Fibroblast of skin of right quadriceps (primary cell): ENCODE results near the gene KLHDC10.
"Not testable (repeated sequence)": the region's sequence is repeated elsewhere in the genome, so short reads cannot be mapped to it uniquely, and the experiment has no call there.

Source experiments
- DNase-seq: peaks from one replicate; pipeline ENCODE4 v3.0.0-alpha.2; 2013

KLHDC10 gene

DNA sequence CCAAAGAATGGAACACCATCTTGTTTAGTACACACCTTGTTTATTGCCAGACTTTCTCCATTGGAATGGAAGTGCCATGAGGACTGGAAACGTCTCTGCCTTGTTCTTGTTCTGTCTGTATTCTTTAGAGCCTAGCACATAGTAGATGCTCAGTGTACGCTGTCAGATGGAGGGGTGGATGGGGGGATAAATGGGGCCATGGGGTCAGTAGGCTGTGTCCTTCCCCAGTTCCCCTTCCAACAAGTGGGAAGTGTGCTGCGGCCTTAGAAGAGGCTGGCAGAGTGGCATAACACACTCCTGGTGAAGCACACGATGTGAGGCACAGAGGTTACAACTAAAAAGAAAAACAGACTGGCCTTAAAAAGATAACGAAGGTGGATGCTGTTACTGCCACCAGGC lies 73.0 kb downstream of the KLHDC10 start:
- no peak for DNase-seq

DNA sequence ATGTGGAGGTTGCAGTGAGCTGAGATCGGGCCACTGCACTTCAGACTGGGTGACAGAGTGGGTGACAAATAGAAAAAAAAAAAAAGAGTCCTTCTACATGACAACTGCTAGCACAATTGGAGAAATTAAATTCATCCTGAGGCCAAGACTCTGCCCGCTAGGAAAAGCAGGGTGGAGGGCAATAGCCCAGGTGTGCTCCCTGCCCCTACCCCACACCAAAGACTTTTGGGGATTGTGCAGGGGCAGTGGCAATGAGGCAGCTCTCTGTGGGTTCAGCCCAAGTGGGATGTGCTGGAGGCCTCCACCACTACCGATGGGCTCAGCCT lies 73.6 kb downstream of the KLHDC10 start:
- DNase-seq = no peak

DNA sequence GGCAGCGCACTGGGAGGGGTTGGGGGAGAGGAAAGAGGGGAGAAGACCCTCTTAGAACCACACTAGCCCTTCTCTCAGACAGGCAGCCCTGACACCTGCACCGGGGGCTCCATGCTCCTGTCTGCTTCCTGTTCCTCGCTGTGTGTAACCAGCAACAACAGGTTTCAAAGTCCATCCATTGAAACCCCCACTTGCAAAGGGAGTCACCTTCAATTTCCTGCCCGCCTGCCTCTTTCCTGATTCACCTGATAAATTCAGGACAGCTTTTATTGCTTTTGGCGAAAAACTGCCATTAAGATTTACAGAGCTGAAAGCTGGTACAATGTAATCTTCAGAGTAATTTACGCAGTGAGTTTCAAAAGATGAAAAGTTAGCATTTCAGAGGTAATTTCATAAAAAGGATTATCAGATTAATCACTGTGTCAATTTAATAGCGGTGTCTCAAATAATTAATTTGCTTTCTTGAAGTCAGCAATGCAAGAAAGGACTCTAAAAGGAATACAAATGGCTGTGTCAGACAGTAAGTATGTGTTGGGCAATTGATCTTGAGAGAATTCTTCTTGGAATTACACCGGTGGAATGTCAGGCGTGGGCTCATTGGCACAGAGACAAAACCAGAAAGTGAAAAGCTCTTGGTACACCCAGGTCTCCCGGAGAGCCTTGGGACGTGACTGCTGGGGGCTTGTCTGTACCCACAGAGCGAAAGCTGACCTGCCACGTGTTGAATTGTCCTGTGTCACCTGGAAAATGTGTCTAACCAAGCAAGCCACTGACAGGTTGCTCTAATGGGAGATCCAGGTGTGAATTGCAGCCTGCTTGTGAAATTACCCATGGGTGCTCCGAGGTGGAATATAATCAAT lies 74.2 kb downstream of the KLHDC10 start:
- peak; percentile 92 for DNase-seq

DNA sequence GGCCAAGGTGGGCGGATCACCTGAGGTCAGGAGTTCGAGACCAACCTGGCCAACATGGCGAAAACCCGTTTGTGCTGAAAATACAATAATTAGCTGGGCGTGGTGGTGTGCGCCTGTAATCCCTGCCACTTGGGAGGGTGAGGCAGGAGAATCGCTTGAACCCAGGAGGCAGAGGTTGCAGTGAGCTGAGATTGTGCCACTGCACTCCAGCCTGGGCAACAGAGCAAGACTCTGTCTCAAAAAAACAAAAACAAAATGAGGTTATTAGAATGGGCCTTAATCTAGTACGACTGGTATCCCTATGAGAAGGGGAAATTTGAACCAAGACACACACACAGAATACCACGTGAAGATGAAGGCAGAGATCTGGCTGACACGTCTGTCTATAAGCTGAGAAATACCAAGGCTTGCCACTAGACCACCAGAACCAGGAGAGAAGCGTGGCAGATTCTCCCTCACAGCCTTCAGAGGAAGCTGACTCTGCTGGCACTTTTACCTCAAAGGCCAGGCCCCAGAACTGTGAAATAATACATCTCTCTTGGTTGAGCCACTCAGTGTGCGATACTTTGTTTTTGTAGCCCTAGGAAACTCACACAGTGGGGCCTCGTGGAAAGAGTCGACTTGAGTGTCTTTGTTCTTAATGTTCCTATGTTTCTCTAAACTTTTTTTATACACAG lies 75.2 kb downstream of the KLHDC10 start:
- DNase-seq = peak; percentile 20

DNA sequence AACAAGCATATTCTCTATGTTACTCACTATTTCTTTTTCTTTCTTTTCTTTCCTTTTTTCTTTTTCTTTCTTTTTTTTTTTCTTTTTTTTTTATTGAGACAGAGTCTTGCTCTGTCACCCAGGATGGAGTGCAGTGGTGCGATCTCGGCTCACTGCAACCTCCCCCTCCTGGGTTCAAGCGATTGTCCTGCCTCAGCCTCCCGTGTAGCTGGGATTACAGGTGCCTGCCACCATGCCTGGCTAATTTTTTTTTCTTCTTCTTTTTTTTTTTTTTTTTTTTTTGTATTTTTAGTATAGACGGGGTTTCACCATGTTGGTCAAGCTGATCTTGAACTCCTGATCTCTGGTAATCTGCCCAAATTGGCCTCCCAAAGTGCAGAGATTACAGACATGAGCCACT lies 75.8 kb downstream of the KLHDC10 start:
- DNase-seq = not testable (repeated sequence)

DNA sequence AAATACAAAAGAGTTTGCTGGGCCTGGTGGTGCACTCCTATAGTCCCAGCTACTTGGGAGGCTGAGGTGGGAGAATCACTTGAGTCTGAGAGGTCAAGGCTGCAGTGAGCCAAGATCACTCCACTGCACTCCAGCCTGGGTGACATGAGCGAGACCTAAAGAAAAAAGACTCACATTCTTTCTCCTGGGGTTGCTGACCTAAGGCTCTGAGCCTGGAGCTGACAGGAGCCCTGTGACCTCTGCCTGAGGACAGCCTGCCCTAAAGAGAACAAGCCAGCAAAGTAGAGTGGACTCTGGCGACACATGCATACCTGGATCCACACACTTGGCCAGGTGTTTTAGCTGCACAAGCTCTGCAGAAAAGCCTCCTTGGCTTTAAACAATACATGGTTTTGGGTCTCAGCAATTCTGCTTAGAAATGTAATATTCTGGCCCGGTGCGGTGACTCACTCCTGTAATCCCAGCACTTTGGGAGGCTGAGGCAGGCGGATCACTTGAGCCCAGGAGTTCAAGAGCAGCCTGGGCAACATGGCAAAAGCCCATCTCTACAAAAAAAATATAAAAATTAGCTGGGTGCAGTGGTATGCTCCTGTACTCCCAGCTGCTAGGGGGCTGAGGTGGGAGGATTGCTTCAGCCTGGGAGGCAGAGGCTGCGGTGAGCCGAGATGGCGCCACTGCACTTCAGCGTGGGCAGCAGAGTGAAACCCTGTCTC lies 76.5 kb downstream of the KLHDC10 start:
- no peak for DNase-seq

DNA sequence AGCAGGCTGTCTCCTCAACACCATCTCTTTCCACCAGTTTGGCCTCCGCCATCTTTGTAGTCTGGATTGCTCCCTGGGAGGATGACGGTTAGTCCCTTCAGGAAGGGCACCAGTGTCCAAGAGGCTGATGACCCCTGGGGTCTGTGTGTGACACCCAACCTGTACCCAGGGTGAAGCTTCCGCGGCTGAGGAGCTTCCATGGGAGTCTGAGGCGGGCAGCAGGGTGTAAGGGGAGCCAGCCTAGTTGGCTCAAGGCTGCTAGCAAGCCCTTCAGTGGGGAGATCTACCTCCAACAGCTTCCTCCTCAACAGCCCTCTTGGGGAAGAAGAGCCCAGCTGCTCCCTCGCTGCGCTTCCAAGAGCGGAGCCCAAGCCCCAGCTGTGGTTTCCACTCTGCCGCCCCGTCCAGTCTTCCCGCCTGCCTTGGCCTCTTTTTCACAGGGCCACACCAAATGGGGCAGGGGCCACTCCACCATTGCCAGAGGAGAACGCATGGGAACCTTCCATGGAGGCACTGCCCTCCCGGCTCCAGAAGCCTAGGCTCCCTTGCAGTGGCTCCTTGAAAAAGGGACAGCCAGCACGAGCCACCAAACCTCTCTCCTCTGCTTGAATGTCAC lies 77.5 kb downstream of the KLHDC10 start:
- DNase-seq = no peak

DNA sequence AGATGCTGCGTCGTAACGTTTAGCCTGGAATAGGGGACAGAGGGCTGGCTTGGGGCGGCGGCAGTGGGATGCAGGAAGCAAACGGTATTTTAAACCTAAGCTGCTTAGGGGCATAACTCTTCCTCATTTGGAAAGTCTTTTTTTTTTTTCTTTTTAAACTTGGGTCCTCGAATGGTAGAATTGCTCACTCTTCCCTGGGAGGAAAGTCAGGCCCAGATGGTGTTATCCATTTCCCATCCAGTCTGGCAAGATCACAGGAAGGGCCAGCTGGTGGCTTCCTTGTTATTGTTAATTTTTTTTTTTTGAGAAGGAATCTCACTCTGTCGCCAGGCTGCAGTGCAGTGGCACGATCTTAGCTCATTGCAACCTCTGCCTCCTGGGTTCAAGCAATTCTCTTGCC lies 78.2 kb downstream of the KLHDC10 start:
- DNase-seq = no peak

DNA sequence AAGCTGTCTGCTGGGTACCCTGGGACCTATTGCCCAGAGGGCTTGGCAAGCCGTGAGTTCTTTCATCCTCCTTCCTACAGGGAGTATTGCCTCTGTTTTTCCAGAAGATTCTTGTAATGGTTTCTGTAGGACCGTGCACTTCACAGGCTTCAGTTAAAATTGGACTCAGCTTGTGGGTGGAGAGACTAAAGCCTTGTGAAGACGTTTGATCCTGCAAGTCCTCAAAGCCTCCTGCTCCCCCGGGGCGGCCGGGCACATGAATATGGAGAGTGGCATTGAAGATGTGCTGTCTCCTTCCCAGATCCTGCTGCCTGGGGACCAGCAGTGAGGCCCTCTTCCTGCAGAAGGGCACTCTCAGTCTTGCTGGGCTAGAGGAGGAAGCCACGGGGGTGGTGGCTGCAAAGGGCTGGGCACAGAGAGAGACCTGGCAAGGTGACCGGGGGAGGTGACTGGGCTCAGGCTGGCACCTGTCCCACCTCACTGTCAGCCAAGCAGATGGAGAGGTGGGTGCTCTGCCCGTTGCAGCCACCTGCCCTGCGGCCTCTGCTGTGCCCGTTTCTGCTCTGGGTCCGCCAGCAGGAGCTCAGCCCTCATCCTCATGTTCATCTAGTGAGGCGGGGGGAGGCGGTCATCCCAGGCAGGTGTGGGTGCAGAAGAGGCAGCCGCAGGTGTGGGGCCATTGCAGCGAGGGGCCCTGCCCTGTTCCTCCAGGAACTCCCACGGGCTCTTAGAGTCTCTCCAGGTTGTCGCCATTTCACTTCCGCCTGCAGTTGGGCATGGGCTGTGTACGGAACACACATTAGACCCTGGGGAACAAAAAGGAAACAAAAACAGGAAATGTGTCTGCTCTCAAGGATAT lies 79.2 kb downstream of the KLHDC10 start:
- no peak for DNase-seq

DNA sequence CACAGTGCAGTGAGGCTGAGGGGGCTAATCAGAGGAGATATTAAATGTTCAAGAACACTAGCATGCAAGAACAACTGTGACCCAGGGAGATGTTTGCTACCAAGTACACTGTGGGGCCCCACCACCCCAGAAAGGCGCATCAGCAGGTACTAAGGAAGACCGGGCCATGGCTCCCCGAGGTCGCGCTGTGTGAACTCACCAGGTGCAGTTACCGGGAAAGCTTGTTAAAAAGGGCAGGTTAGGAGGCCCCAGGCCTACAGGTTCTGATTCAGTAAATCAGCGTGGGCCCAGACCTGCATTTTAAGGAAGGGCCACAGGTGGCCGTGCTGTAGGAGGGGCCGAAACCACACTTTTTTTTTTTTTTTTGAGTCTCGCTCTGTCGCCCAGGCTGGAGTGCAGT lies 80.3 kb downstream of the KLHDC10 start:
- DNase-seq = no peak

DNA sequence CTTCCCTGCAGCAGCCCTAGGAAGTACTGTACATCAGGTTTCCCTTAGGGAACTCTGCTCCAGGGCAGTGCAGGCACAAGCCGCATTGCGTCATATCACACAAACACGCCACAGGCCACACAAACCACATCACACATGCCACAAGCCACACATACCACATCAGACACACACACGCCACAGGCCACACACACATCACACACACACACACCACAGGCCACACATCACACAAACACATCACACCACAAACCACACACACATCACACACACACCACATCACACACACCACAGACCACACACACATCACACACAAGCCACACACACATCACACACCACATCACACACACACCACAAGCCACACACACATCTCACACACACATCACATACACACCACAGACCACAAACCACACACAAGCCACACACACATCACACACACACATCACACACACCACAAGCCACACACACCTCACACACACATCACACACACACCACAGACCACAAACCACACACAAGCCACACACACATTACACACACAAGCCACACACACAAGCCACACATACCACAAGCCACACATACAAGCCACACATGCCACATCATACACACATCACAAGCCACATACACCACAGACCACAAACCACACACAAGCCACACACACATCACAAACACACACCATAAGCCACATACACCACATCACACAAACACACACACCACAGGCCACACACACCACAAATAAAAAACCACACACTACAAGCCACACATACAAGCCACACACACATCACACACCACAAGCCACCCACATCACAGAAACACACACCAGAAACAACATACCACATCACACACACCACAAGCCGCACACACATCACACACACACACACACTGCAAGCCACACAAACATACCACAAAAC lies 81.5 kb downstream of the KLHDC10 start:
- peak; percentile 76 for DNase-seq

DNA sequence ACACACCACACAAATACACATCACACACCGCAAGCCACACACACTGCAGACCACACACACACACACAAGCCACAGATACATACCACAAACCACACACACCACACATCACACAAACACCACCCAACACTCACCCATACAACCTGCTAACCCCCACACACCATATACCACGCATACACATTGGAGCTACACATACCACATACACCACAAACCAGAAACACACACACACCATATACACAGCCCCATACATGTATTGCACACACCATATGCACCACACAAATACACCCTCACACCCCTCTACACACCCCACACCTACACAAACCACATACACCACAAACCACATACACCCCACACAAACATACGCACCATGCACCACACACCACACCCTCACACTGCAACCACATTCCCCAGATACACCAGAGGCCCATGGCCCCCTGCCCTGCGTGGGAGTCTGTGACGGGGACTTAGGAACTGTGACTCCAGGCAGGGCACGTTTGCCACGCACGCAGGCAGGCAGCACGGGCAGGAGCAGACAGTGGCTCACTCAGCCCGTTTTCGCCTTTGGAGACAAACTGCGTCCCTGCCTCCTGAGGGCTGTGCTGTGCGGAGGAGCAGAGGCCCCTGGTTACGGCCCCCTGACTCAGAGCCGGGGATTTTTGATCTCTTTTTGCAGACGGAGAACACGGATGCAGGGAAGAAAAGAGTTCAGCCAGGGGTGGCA lies 82.3 kb downstream of the KLHDC10 start:
- DNase-seq = peak; percentile 57

DNA sequence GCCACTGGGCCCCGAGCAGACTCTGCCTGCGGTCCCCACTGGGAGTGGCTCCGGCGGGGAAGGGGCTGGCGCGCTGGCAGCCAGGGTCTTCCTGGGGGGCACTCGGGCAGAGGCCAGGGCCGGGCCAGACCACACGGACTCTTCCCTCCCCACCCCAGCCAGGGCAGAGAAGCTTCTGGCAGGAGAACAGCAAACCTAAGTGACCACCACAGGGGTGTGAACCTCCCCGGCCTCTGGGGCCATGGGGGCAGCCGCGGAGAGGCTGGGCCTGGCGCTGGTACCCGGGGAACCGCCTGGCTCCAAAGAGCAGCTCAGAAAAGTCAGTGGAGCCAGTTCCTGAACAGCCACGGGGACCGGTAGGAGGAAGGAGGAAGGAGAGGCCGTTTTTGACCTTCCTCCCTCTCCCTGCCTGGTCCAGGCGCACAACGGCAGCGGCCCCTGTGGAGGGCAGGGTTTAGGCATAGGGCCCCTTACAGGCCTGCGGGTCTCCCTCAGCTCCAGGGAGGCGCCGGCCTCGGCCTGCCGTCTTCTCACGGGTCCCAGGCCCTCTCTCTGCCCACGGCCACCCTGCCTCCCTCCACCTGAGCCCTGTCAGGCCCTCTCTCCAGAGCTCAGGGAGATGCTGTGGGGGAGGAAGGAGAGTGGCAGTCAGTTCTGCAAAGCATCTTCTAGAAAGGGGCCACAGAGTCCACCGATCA lies 83.0 kb downstream of the KLHDC10 start:
- no peak for DNase-seq

DNA sequence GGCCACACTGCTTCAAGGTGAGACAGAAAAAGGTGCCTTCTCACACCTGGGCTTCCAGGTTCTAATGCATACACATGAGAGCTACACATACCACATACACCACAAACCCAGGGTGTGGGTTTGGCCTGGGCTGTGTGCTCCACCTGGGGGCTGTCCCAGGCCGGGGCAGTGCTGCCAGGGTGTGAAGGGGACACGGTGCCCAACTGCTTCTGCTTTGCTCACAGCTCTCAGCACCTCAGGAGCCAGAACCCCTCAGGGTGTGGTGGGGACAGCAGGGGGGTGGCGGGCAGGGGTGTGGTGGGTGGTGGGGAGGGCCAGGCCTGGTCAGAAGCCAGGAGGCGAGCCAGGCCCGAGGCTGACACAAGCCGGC lies 83.8 kb downstream of the KLHDC10 start:
- DNase-seq = no peak

DNA sequence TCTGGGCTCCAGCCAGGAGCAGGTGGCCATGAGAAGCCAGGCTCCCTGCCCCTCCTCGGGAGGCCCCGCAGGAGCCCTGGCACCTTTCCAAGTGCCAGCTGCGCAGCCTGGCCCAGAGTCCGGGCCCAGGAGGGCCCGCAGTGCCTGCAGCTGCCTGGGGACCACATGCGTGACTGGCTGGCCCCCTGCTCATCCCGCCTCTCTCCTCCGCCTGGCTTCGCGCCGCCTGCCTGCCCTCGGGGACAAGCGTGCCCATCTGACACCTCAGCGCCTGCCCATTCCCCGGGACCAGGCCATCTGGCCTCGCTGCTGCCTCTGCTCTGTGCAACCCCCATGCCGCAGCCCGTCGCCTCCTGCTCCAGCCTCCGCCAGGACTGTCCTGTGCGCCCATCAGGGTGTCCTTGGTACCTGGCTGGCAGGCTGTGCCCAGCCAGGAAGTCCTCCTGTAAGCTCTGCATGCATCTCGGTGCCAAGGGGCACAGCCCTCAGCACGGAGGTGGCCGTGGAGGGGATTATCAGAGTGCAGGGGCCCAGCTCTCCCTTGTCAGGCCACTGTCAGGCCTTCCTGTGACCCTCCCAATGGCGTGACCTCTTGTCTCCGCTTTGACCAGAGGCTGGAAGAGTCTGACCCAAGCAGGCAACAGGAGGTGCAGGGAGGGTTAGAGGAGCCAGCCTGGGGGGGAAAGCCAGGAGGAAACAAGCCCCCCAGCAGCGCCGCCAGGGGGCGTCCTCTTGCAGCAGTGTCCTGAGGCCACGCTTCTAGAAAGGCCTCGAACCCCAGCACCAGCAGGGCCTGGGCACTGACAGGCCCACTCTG lies 84.4 kb downstream of the KLHDC10 start:
- no peak for DNase-seq

DNA sequence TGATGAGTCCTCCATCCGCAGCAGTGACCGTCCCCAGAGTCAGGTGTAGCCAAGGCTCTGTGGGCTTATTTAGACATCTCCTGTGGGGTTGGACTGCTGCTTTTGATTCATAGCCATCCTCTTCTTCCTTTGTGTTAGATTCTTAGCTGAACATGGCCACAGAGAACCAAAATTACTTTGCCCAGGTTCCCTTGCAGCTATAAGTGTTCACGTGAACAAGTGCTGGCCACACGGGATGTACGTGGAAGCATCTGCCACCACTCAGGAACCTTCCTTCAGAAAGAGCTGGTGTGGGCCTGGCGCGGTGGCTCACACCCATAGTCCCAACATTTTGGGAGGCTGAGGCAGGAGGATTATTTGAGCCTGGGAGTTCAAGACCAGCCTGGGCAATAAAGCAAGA lies 85.8 kb downstream of the KLHDC10 start:
- DNase-seq = no peak

DNA sequence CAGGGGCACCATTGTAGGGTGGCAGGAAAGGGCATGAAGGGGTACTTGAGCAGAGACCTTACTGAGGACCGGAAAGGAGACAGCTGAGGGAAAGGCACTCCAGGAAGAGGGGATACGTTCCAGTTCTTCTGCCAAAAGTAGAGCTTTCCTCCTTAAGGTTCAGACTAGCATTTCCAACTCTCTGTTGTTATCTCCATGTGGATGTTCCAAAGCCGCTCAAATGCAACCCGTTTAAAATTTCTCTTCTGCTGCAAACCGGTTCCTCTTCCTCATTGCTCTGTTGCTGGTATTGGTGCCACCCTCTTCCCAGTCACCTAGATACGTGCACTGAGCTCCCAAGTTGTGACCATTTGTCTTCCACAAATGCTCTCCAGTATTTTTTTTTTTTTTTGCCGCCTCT lies 87.4 kb downstream of the KLHDC10 start:
- no peak for DNase-seq

DNA sequence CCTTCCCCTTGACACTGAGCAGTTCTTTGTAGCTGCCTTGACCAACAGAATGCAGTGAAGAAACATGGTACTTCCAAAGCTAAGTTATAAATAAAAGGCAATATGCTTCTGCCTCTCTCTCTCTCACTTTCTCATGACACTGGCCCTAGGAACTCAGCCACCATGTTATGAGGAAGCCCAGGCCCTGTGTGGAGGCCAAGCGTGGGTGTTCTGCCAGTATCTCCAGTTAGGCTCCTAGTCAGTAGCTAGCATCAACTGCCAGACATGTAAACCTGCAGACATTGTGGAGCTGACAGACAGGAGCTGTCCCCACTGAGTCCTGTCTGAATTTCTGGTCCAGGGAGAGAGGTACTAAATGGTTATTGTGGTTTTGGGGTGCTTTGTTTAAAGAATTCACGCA lies 89.7 kb downstream of the KLHDC10 start:
- DNase-seq = no peak

DNA sequence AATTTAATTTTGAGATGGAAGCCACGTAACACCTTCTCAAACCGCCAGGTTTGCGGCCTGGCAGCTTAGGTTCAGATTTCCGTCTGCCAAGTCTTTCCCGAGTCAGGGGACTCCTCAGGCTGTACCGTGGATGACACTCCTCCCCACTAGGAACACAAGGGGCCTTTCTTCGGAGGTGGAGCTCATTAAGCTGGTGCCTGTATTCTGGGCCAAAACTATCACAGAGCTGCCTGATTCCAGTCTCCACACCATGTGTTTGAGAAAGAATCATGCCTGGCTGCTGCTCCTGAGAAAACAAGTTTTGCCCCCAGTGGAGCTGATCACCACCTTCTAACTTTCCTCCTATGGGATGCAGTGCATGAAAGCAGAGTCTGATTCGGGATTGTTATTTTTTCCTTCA lies 90.1 kb downstream of the KLHDC10 start:
- DNase-seq = no peak
